DMS 273 treated with DMSO at 0.1 percent for 48 hours (cell line): Measurements from ENCODE around the gene BBS7.

Experiments
- DNase-seq: peaks from one replicate; lab custom pipeline; 2025; lab: John Stamatoyannopoulos, UW

BBS7 gene

DNA sequence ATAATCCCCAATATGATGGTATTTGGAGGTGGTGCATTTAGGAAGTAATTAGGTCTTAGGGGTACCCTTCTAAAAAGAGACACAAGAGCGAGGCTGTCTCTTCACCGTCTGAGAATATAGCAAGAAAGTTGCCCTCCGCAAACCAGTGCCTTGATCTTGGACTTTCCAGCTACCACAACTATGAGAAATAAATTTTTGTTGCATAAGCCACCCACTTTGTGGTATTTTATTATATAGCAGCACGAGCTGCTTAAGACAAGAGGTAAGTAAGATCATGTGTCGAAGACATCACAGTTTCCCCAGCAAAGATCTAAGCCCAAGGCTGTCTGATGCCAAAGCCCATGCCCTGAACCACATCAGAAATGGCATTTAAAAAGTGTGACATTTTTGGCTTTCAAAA is 78.8 kb downstream of the BBS7 start:
- no peak for DNase-seq

DNA sequence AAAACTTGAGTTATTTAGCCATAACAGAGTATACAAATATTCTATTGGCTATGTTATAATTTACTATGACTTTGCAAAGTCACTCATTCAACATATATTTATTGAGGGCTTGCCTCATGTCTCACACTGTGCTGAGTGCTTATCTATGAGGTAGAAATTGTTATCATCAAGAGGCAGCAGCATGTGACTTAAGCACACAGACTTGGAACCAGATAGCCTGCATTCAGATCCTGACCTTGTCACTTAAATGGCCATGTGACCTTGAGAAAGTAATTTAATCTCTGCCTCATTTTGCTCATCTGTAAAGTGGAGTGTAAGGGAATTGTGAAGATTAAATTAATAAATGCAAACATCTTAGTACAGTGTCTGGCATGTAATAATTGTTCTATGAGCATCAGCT is 79.3 kb downstream of the BBS7 start:
- DNase-seq, result no peak

DNA sequence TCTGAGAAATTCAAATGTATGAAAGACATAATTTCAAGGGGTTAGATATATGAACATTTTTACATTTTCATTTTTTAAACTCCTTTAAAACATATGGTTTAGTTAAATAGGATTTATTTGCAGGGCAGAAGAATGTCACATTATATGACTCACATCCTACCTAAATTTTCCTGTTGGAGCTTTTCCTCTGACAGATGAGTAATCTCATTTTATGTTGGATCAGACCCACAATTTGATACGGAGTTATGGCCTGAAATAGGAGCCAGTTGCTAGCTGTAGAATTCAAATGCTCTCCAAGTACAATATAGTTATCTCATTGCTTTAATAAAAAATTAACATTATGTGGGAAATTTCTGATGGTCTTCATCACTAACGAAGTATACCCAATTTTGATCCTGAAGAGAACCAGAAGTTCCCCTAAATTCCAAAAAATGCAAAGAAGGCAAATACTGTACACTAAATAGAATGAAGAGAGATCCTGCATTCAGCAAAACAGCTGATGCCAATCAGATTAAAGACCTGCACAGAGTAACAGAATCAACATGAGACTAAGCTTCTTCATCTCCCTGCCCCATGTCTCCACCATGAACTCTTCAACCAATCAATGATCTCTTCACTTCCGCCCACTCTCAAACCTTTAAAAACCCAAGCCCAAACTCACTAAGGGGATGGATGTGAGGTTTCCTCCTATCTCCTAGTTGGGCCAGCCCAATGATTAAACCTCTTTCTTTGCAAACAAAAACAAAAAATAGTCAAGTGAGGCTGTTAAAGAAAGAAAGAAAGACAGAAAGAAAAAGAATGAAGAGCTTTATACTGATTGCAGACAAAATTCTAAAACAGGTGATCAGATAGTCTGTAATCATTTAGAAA is 80.1 kb downstream of the BBS7 start:
- DNase-seq, result no peak

DNA sequence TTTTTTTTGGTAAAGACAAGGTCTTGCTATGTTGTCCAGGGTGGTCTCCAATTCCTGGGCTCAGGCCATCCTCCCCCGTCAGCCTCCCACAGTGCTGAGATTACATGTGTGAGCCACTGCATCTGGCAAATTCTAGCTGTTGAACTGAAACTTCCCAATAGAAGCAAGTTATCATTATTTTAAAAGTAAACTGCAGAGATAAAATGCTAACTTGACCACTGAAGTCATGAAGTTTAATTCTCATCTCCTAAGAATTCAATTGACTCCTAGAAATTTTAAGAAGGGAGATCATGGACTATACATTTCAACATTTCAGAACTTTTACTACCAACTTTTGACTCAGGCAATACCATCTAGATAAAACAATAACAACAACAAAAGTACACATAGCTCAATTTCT is 80.8 kb downstream of the BBS7 start:
- DNase-seq, result no peak

GRCh38 chr4:121788896-121789295 is 81.4 kb downstream of the BBS7 start:
- DNase-seq, result no peak

- no peak for DNase-seq
Observed at GRCh38 chr4:121786221-121786620, 84.1 kb downstream of the BBS7 start.

- no peak for DNase-seq
Observed at GRCh38 chr4:121785479-121785878, 84.8 kb downstream of the BBS7 start.

GRCh38 chr4:121784975-121785374 is 85.3 kb downstream of the BBS7 start:
- no peak for DNase-seq

DNA sequence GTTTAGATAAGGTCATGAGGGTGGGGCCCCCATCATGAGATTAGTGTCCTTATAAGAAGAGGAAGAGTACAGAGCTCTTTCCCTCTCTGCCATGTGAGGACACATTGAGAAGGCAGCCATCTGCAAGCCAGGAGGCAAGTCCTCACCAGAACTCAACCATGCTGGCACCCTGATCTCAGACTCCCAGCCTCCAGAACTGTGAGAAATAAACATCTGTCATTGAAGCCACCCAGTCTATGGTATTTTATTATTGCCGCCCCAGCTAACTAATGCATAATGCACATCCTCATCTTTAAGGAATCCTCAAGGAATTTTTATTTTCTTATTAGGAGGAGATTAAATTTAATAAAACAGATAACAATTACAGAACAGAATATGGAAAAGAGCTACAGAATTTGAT is 85.9 kb downstream of the BBS7 start:
- no peak for DNase-seq

GRCh38 chr4:121783210-121783609 is 87.1 kb downstream of the BBS7 start:
- no peak for DNase-seq

DNA sequence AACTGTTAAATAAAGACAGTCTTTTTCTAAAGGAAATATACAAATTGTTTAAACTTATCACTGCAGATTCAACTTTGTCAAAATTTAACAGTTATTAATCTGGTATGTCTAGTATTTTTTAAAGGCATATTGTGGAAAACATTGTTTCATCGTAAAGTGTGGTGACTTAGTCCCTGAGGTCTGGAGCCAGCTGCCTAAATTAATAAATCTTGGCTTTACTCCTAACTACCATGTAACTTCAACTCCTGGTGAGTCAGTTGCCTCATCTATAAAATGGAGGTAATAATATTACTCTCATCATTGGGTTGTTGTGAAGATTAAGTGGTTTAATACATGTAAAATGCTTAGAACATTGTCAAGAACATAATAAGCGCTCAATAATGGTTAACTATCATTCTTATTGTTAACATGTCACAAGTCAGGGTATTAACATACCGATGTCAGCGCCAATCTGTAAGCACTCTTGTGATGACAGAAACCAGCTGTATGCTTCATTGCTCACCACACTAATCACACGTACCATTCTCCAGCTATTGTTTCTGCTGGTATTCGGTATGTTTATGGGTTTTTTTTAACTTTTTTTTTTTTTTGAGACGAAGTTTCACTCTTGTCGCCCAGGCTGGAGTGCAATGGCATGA is 91.2 kb downstream of the BBS7 start:
- DNase-seq, result no peak

DNA sequence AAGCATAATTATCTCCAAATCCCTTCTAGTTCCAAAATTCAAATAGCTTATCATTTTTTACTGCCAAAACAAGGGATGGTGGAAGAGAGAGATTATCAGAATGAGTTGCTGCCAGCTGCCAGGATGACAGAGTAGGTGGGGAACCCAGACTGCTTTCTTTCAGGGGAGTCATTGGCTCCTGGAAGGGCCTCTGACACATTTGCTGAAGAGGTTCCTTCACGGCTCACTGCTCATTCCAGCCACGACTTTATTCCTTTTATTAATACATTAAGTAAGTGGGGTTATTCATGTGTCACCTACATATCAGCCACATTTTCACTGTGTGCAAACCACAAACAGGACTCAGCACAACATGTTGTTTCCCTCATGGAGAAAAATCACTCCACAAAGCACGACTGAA is 92.6 kb downstream of the BBS7 start:
- DNase-seq, result no peak

- no peak for DNase-seq
Observed at GRCh38 chr4:121776610-121777401, 93.5 kb downstream of the BBS7 start.
